GM15510 (cell line): ENCODE measurements around the gene AFAP1.

Experiments
- POLR2A ChIP-seq: IDR thresholded peaks from 3 replicates; pipeline ENCODE4 v1.6.1; 2011; ENCODE audit warnings: borderline replicate concordance; ENCODE audit not compliant: insufficient read length; ENCODE audit errors: extremely low read depth

Gene AFAP1

GRCh38 chr4:7814451-7814850, 125.2 kb downstream of the AFAP1 start:
- no peak for TF ChIP-seq POLR2A

GRCh38 chr4:7813674-7814073, 126.0 kb downstream of the AFAP1 start:
- no peak for TF ChIP-seq POLR2A

- TF ChIP-seq POLR2A = no peak
Measured at GRCh38 chr4:7812921-7813320, 126.7 kb downstream of the AFAP1 start.

GRCh38 chr4:7812231-7812857, 127.3 kb downstream of the AFAP1 start:
- TF ChIP-seq POLR2A = no peak

- TF ChIP-seq POLR2A = no peak
Measured at GRCh38 chr4:7811536-7812191, 128.0 kb downstream of the AFAP1 start.

- TF ChIP-seq POLR2A = no peak
Measured at GRCh38 chr4:7810783-7811535, 128.7 kb downstream of the AFAP1 start.

GRCh38 chr4:7808752-7809151, 130.9 kb downstream of the AFAP1 start:
- no peak for TF ChIP-seq POLR2A

- no peak for TF ChIP-seq POLR2A
Measured at GRCh38 chr4:7808181-7808580, 131.5 kb downstream of the AFAP1 start.

- no peak for TF ChIP-seq POLR2A
Measured at GRCh38 chr4:7807351-7807921, 132.2 kb downstream of the AFAP1 start.

GRCh38 chr4:7806338-7807090, 133.1 kb downstream of the AFAP1 start:
- no peak for TF ChIP-seq POLR2A

GRCh38 chr4:7805533-7806337, 133.9 kb downstream of the AFAP1 start:
- TF ChIP-seq POLR2A = no peak

- TF ChIP-seq POLR2A = no peak
Measured at GRCh38 chr4:7804756-7805385, 134.8 kb downstream of the AFAP1 start.

- TF ChIP-seq POLR2A = no peak
Measured at GRCh38 chr4:7803992-7804755, 135.5 kb downstream of the AFAP1 start.

GRCh38 chr4:7803371-7803770, 136.3 kb downstream of the AFAP1 start:
- TF ChIP-seq POLR2A = no peak
